Measurements from ENCODE around the gene BRD4.
"Not testable (repeated sequence)": the region's sequence is repeated elsewhere in the genome, so short reads cannot be mapped to it uniquely, and the experiment has no call there.

Gene BRD4

DNA sequence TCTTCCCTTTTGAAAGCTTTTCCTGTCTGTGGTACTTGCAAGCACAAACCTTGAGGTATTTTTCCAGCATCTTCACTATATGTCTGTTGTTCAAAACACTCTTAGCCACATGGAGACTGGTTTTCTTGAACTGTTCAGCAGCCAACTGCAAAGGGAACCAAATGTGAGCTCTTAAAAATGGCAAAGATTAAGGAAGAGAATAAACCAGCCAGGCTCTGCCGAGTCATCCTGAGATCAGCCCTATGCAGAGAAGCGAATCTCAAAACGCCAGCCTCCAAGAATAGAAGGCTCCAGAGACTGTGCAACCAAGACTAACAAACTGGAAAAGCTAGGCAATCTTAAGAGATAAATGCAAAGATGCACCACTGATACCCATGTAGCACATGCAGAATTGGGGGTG, 26.6 kb upstream of the BRD4 start:
- no peak for DNase-seq

DNA sequence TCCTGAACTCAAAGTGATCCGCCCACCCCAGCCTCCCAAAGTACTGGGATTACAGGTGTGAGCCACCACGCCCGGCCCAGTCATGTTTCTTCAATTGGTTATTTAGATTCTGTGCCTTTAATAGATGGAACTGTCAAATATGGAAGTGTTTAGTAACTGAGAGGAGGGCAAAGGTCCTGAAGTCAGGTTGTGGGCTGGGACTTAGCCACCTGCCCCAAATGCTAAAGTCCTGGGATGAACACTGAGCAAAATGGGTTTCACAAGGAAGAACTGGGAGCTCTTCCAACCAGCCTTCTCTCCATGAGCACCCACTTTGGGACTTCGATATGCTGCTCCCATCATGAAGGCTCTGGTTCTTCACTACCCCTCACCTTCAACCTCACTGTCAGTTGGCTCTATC, 25.6 kb upstream of the BRD4 start:
- no peak for DNase-seq

DNA sequence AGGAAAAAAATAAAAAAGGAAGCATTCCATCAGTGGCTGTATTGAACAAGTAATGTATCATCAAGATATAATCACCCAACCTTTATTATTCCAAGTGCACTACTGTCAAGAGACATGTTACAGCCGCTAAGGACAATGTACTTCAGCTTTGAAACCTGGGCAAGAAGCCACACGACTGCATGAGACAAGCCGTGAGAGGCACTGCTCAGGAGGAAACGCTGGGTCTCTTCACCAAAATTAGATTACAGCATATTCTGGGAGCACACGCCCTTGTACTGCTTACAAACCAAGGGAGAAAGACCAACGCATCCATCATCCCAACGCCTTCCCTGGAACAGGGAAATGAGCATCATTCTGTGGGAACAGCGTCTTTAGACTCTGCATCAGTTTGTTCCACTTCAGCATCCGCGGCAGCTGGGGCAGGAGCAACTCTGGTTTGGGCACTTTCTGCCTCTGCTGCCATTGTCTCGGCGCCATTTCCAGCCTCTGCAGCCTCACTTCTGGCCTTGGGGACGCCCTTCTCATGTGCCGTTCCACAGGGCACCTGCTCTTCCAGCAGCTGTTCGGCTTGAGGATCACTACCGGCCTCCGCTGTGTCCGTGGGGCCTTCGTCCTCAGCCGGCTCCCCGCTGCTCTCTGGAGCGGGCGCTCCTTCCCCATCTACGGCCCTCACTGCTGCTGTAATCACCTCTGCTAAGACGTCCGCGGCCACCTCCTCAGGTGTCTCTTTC, 22.4 kb upstream of the BRD4 start:
- no peak for DNase-seq

DNA sequence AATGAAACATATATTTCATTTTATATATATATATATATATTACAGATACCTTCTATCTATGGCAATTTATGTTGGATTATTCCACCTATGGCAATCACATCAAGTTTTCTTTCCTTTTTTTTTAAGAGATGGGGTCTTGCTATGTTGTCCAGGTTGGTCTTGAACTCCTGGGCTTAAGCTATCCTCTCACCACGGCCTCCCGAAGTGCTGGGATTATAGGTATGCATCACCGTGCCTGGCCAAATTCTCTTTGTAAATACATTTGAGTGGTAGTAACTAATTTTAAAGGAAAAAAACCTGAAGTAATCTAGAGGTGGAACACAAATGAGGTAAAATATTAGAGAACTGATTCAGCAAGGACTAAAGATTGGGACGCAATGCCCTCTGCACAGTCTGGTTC, 21.6 kb upstream of the BRD4 start:
- DNase-seq = no peak

DNA sequence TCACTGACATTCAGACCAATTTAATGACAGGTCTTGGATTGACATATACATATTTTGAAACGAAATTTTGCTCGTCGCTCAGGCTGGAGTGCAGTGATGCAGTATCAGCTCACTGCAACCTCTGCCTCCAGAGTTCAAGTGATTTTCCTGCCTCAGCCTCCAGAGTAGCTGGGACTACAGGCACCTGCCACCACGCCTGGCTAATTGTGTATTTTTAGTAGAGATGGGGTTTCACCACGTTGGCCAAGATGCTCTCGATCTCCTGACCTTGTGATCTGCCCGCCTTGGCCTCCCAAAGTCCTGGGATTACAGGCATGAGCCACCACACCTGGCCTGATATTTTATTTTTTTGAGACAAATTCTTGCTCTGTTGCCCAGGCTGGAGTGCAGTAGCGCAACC, 20.2 kb upstream of the BRD4 start:
- DNase-seq = not testable (repeated sequence)

DNA sequence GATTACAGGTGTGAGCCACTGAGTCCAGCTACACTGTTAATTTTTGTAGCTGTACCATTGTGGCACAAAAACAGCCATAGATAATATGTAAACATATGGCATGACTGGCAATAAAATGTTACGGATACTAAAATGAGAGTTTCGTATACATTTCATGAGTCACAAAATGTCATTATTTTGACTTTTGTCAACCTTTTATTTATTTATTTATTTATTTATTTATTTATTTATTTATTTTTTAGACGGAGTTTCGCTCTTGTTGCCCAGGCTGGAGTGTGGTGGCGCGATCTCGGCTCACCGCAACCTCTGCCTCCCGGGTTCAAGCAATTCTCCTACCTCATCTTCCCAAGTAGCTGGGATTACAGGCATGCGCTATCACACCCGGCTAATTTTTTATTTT, 9.0 kb upstream of the BRD4 start:
- not testable (repeated sequence) for DNase-seq

DNA sequence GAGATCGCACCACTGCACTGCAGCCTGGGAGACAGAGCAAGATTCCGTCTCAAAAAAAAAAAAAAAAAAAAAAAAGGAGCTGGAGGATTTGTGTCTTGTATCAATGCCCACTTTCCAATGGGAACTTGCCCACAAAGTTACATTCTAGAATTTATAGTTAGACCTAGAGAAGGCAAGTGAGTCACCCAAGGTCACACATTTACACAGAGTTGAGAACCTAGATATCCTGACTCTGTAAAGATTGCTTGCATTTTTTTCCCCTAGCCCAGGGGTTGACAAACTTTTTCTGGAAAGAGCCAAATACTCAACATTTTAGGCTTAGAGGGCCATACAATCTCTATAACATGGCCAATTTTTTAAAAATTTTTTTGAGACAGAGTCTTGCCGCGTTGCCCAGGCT, 7.7 kb upstream of the BRD4 start:
- DNase-seq = no peak

DNA sequence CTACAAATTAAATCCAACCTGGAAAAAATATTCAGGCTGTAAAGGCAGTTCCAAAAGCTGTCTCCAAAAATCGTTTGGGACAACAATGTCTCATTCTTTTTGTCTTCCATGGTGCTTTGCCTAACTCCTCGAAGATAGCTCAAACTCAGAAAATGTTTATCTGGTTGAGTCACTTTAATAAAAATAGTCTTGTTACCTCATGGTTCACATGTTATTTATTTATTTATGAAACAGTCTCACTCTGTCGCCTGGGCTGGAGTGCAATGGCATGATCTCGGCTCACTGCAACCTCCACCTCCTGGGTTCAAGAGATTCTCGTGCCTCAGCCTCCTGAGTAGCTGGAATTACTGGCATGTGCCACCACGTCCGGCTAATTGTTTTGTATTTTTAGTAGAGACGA, 4.9 kb upstream of the BRD4 start:
- DNase-seq = no peak

DNA sequence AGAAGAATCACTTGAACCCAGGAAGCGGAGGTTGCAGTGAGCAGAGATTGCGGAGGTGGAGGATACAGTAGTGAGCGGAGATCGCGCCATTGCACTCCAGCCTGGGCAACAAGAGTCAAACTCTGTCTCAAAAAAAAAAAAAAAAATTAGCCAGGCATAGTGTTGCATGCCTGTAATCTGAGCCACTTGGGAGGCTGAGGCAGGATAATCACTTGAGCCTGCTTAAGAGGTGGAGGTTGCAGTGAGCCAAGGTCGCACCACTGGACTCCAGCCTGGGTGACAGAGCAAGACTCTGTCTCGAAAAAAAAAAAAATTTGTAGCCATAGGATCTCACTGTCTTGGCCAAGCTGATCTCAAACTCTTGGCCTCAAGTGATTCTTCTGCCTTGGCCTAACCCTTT, 3.7 kb upstream of the BRD4 start:
- not testable (repeated sequence) for DNase-seq

DNA sequence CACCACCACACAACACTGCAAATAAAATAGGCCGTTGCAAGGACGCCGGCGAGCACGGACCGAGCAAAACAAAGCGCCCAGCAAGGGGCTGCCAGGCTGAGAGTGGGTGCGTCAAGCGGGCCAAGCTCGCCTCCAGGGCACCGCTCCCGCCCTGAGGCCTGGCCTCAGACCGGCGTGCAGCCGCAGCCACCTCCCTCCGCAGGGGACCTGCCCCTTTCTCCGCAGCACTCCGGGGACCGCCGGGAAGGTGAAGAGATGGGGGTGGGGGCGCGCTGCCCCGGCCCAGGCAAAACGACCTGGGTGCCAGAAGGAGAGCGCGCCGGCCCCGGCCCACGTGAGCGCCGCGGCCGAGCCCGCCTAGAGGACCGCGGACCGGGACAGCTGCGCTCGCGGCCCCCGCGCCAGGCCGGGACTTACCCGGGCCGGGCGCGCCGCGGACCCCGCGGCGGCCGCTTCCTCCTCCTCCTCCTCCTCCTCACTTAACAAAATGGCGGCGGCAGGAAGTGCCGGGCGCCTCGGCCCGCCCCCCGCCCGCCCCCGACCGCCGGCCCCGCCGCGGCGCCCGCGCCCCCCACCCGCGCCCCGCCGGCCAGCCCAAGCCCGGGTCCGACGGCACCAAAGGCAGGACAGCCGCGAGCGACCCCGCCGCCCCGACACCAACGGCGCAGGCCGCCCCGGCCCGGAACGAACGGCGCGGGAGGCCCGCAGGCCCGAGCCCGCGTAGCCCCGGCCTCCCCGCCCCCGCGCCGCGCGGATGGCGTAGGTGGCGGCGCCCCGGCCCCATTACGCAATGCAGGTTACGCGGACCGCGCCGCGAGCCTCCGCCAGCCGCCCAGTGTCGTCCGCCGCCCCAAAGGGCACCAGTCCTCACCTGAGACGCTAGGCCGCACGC, 674 bp downstream of the BRD4 start:
- peak; percentile 82 for DNase-seq

DNA sequence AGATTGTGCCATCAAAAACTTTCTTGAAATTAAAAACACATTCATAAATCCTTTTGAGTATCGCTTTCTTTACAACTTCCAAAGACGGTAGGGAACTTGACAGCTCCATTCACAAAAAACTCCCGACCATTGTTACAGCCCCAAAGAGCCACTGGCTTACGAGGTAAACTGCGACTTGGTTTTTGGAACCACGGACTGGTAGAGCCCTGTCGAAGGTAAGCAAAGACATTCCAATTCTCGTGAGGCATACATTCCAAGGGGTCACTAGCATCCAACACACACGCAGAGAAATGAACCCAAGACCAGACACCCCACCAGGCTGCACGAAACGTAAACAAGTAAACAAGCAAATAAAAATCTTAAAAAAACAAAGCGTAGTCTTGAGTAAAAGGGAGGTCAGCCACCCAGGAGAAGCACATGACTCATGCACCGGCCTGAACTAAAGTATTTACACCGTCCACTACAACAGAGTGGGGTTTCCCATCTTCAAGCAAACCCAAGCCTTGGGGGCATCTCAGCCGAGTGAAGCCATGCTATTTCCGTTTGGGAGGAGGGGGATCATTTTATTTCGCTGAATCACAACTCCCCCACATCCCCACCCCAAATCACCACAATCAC, 1.4 kb downstream of the BRD4 start:
- peak; percentile 45 for DNase-seq

DNA sequence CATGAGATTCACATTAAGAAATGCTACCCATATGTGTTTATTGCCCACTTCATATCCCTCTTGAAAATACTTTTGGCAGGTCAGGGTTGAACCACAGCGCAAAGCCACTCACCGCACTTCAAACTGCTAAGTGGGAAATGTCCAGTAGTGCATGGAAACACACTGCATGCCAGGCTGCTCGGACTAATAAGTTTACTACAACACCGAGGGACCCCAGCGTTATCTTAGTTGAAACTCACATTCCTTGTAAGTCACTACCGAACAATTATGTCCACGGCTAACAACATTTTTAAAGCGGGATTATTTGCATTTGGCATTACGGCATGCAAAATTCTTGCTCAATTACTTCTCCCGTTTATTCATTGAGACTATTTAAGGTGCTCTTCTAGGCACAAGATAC, 4.0 kb downstream of the BRD4 start:
- DNase-seq = no peak

DNA sequence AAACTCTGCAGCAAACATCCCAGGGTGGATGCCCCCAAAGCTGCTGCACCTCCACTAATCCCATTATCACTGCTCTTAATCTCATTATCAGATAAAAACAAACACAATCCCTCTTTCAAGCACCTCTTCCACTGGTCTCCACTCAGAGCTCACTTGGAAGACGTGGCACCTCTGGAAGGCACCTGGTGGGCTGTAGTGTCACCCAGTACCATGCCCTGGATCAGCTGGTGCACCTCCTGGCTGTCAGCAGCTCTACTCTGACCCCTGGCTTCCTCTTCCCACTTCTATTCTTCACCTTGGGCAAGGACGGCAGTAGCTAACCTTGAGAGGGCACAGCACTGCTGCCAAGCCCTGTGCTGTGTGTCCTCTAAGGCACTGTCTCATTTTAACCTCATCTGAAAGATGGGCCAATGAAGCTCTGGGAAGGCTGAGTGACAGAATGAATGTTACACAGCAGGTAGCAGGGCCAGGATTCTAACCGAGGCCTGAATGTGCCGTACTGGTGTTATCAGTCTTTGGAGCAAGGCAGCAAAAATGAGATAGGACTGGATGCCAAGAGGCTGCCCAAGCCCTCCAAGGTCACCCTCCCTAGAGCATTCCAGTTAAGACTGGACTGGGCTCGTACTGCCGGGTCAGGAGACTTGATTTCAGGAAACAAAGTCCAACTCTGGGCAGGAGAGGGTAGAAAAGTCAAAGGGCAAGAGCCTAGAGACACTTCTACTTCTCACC, 7.4 kb downstream of the BRD4 start:
- DNase-seq = no peak

DNA sequence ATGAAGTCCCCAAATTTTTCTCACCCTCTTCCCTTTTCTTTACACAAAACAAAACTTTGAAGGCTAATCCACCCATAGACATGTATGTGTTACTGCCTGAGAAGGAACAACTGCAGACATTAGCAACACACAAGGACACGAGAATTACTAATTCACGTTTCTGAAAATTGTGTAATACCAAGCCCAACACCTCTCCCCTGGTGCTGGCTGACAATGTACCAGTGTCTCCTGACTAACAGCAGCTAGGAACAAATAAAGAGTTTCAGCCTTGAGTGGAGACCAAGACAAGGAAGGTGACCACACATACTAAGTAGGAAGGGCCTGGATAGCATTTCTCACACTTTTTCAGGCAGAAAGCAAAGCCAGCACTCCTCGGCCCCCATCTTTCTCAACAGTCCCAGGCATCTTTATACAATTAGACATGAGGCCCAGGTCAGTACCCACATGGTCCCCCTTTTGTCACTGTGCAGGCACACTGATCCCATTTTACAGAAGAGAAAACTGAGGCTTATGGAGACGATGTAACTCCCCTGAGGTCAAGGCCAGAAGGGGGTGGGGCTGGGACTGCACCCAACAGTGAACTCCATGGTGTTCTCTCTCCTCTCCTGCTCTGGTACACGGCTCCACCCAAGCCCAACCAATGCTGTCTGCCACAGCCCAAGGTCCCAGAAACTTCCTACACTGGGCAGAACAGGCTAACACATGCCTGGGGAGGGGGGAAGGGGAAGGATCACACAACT, 8.7 kb downstream of the BRD4 start:
- no peak for DNase-seq

DNA sequence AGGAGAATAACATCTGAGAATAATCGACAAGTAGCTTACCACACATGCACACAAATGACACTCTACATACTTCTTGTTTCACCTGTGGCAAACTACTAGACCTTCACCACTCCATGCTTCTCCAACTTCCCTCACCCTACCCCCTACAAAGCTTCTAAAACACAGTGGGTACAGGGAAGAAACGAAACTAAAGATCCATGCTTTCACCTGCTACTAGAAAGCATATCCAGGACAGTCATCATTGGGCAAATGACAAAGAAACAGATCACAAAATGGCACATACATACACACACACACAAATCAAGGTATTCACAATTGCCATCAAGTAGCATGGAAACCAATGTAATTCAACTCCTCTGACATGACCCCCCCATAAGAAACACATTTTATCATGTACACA, 10.6 kb downstream of the BRD4 start:
- no peak for DNase-seq

DNA sequence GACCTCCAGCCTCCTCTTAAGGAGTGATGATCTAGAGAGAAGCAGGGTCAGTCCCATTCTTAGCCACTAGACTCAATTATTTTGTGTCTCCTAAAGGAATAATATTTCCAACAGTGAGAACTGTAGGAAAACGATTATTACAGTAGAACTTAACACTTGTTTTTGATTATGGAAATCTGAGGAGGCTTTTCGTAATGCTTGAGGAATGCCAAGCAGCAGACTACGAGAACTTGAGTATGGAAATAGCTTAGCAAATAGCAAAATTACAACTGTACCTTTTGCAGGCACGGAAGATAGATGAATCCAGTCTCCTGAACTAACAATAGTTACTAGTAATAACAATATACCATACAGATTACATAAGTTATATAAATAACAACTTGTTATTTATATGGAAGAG, 12.2 kb downstream of the BRD4 start:
- DNase-seq = no peak

DNA sequence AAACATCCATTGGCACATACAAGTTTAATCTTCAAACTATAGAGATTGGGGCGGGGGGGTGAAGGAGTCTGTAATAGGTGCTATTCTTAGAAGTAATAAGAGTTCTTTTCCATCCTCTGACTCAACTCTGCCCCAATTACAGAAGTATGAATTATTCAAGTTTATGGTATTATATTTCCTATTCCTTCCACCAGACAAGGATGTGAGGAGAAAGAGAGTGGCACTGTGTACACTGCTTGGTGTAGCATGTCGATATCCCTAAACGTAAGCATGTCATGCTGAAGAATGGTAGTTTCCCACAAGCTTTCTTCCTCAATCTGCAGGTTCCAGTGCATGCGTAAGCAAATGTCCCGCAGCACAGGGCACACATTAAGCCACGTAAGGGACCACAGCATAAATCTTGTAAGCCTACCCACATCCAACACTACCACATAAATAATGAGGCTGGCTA, 14.1 kb downstream of the BRD4 start:
- no peak for DNase-seq

DNA sequence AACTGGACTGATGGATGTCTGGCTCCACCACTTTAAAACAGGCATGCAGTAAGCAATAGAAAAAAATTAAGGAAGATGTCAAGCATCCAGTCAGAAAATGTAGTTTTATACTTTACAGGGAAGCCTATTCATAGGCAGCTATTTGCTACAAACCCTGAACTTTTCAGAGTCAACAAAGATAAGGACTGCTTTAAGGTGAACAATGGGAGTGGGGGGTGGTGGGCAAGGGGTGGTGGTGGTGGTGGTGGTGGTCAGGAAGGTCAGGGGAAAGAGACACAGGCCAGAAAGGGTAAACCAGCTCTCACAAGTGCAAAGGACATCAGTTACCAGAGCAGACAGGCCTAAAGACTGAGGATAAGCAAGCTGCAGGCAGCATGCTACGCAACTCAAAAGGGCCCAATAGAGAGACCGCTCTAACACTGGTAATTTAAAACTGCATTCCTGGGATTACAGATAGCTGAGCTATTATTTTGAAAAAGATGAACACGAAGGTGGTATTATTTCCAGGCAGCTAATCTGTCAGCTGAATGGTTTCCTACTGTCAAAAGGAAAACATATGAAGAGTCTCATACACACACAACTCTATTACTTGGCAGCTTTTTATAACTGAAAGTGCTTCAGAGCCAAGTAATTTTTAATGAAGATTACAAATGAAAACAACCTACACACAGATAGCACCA, 14.8 kb downstream of the BRD4 start:
- no peak for DNase-seq

DNA sequence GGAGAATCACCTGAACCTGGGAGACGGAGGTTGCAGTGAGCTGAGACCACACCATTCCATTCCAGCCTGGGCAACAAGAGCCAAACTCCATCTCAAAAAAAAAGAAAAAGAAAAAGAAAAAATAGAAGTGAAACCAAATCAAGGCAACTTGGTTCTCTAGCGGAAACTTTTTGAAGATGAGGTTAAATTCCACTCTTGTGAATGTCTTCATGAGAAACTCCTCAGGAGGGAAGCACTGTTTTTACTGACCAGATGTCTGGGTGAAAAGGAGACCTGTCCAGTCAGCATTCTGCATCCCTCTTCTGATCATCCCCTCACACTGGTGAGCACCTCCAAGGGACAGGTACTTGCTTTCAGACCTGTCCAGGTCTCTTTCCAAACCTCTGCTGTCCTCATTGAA, 15.8 kb downstream of the BRD4 start:
- DNase-seq = no peak

DNA sequence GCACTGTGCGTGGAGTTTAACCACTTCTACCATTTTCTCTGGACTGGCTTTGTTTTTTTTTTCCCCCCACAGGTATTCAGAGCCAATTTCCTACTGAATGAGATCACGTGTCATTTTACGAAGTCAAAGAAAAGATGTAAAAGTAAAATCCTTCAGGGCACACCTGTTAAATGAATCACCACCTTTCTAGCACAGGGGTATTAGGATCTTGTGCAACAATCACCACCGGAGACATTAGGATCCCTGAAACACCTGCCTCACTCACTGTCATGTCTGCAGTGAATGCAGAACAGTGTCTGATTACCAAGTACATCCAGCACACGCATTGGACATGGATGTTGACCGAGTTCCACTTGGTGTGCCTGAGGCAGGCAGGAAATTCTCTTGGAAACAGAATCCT, 17.2 kb downstream of the BRD4 start:
- DNase-seq = peak; percentile 68

DNA sequence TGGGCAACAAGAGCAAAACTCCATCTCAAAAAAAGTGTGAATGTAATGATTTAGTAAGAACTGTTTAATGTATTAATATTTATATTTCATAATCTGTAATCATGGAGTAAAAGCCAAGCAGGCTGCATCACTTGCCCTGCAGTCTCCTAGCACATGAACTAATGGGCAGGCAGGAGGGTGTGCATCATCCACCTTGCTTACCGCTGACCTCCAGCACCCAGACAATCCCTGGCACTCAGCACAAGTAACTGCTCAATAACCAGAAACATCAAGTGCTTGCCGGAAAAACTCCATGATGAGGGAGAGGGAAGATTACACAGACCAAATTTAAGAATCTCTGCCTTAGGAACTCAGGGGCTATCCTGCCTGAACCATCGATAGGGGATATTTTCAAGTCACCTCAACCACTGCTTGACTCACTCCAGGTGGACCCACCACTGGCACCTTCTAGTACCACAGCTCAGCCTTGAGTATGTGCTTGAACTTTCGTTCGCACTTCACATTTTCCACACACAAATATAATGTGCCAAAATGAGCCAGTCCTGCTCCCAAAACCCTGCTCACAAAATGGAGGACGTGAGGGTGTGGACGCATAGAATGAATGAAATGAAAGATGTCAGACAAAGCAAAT, 18.6 kb downstream of the BRD4 start:
- DNase-seq = no peak
